OCI-LY7 (cell line): ENCODE results near the gene TXNDC11. TPM values are rescaled to one million over a fixed set of nuclear protein-coding genes. Genes with fewer than 3 reads are reported as not detected.
A peak's percentile ranks its signal among the peaks of the same experiment; 100 is the strongest.

Source experiments
- BruUV-seq: library from RNA; stranded (reverse); fragments of 400-500 nt; replicated peaks from 2 replicates; lab custom pipeline; 2021; lab: Mats Ljungman, UMichigan
- CTCF ChIA-PET: fragments of 300-600 bp; sonication (Branson Sonifier 250); formaldehyde crosslinking; loops from one replicate; lab custom pipeline; 2022; ENCODE audit warnings: antibody characterized with exemption; ENCODE audit not compliant: unreplicated experiment; lab: Charles Lee
- POLR2A ChIA-PET: fragments of 300-600 bp; sonication (Branson Sonifier 250); formaldehyde crosslinking; loops from one replicate; lab custom pipeline; 2022; ENCODE audit warnings: antibody characterized with exemption; lab: Charles Lee
- DNase-seq: peaks from one replicate; pipeline ENCODE4 v3.0.0-alpha.2; 2015; ENCODE audit warnings: low spot score
- H2AFZ ChIP-seq: fragments of 200-600 bp; sonication (generic), shearing (Covaris generic); 2 replicates; pipeline ENCODE4 v1.6.1; 2014; ENCODE audit warnings: mild to moderate bottlenecking, antibody characterized with exemption, low read length, moderate library complexity
- H3K27ac ChIP-seq: fragments of 200-600 bp; sonication (generic); 2 replicates; pipeline ENCODE4 v1.5.1; 2014; ENCODE audit warnings: mixed run types, low read depth, mild to moderate bottlenecking, moderate library complexity, low read length, inconsistent platforms; ENCODE audit not compliant: poor library complexity, severe bottlenecking
- H3K36me3 ChIP-seq: fragments of 200-600 bp; sonication (generic); 2 replicates; pipeline ENCODE4 v1.6.1; 2014; ENCODE audit warnings: mild to moderate bottlenecking, antibody characterized with exemption, low read length, moderate library complexity, mixed read lengths; ENCODE audit not compliant: insufficient read depth
- H3K4me1 ChIP-seq: fragments of 200-600 bp; sonication (generic); 2 replicates; pipeline ENCODE4 v1.5.1; 2014; ENCODE audit warnings: mild to moderate bottlenecking, low read length; ENCODE audit not compliant: insufficient read depth, poor library complexity, severe bottlenecking
- H3K4me2 ChIP-seq: fragments of 200-600 bp; sonication (generic); 2 replicates; pipeline ENCODE4 v1.6.1; 2014; ENCODE audit warnings: mild to moderate bottlenecking, low read length
- H3K4me3 ChIP-seq: fragments of 200-600 bp; sonication (generic); 2 replicates; pipeline ENCODE4 v1.5.1; 2014; ENCODE audit warnings: mild to moderate bottlenecking, low read depth, low read length; ENCODE audit not compliant: poor library complexity, severe bottlenecking
- H3K79me2 ChIP-seq: fragments of 200-600 bp; sonication (generic); 2 replicates; pipeline ENCODE4 v1.6.1; 2016; ENCODE audit warnings: low read depth, mild to moderate bottlenecking, low read length, moderate library complexity, mixed read lengths; ENCODE audit not compliant: insufficient read depth
- H3K9me2 ChIP-seq: fragments of 200-600 bp; sonication (generic); 2 replicates; pipeline ENCODE4 v1.6.1; 2016; ENCODE audit warnings: mild to moderate bottlenecking, low read length, mixed read lengths; ENCODE audit not compliant: insufficient read depth
- H3K9me3 ChIP-seq: fragments of 200-600 bp; sonication (generic); 2 replicates; pipeline ENCODE4 v1.6.1; 2014; ENCODE audit warnings: mild to moderate bottlenecking, mixed run types, low read length, mixed read lengths
- H4K20me1 ChIP-seq: fragments of 200-600 bp; sonication (generic); 2 replicates; pipeline ENCODE4 v1.6.1; 2014; ENCODE audit warnings: mild to moderate bottlenecking, antibody characterized with exemption, low read length, moderate library complexity, mixed read lengths; ENCODE audit not compliant: insufficient read depth
- CTCF ChIP-seq: fragments of 200-600 bp; sonication (generic); conservative IDR thresholded peaks from 2 replicates; pipeline ENCODE4 v1.5.1; 2014; ENCODE audit warnings: mild to moderate bottlenecking, antibody characterized with exemption, low read length, moderate library complexity, mixed read lengths
- EZH2phosphoT487 ChIP-seq: fragments of 200-600 bp; sonication (generic); IDR thresholded peaks from 2 replicates; pipeline ENCODE4 v1.6.1; 2018; ENCODE audit warnings: low read depth, borderline replicate concordance, mild to moderate bottlenecking, mixed run types, antibody characterized with exemption, low read length, moderate library complexity, mixed read lengths
- intact Hi-C: fragments of 100-400 bp; cut with micrococcal nuclease; formaldehyde crosslinking; loops from one replicate; pipeline ENCODE4 v1.10.0; 2022; ENCODE audit not compliant: unreplicated experiment
- total RNA-seq, 2 experiments: library from RNA; depleted of rRNA in 1 of 2; stranded (reverse); fragments of >200 nt in 1 of 2; shearing (Covaris generic) in 1 of 2; gene quantifications; 2 replicates each; pipeline ENCODE4 v1.2.3, GENCODE V29; 2014 to 2022

TXNDC11 gene
- total RNA-seq, 2 experiments from 2014 or later: 88.6 to 96.0 TPM

GRCh38 chr16:11736903-11737302, 5.8 kb downstream of the TXNDC11 start:
- Histone ChIP-seq H3K4me2 (no peak overlapping the region), H3K27ac (no peak overlapping the region), H3K79me2 (peaks cover 62% of the 10 kb centered on the region), H3K36me3 (peaks cover 77% of the 10 kb centered on the region), H3K4me1 (peaks cover 89% of the 10 kb centered on the region), H3K4me3 (no peak overlapping the region), H3K9me2 (no peaks in the 10 kb centered on the region), H4K20me1 (peaks cover 16% of the 10 kb centered on the region; the same call in 1 of the 2 replicates), H2AFZ (no peak overlapping the region), H3K9me3 (no peaks in the 10 kb centered on the region)
- intact Hi-C loops: no loop called here
- DNase-seq: no peak
- BruUV-seq: no TSS peak
- CTCF ChIA-PET: no interaction called here
- no peak for TF ChIP-seq CTCF
- POLR2A ChIA-PET: interaction anchor here (0.7 to 1.7 kb wide), 6 partner anchors 18 to 191 kb away, joined by 3 to 10 read pairs (median 5); partner anchors contain the start of gene ZC3H7A

GRCh38 chr16:11735787-11736186, 6.9 kb downstream of the TXNDC11 start:
- Histone ChIP-seq H3K27ac (peak overlapping the region; percentile 85), H3K9me3 (no peaks in the 10 kb centered on the region), H2AFZ (no peak overlapping the region), H4K20me1 (peaks cover 9% of the 10 kb centered on the region; the same call in 1 of the 2 replicates), H3K4me1 (peaks cover 86% of the 10 kb centered on the region), H3K9me2 (no peaks in the 10 kb centered on the region), H3K4me3 (no peak overlapping the region), H3K79me2 (peaks cover 51% of the 10 kb centered on the region), H3K4me2 (peak overlapping the region; percentile 57; the same call in 1 of the 2 replicates), H3K36me3 (peaks cover 89% of the 10 kb centered on the region)
- TF ChIP-seq CTCF (no peak), EZH2phosphoT487 (no peak)
- ChIA-PET CTCF (no interaction called here), POLR2A (interaction anchor here (0.8 to 1.8 kb wide), 7 partner anchors 12 to 74 kb away, joined by 3 to 10 read pairs (median 5); no protein-coding TSS in a partner anchor)
- BruUV-seq: no TSS peak
- DNase-seq: no peak
- intact Hi-C loops: no loop called here

GRCh38 chr16:11734653-11735043, 8.0 kb downstream of the TXNDC11 start:
- TF ChIP-seq CTCF (no peak), EZH2phosphoT487 (no peak)
- peak overlapping the region; percentile 85 for H3K27ac ChIP-seq
- peaks cover 39% of the 10 kb centered on the region for H3K79me2 ChIP-seq
- H3K9me3 ChIP-seq: no peaks in the 10 kb centered on the region
- no peak for DNase-seq
- POLR2A ChIA-PET: interaction anchor here (0.6 to 1.8 kb wide), 11 partner anchors 9 to 597 kb away, joined by 3 to 9 read pairs (median 3); partner anchors contain the start of gene ZC3H7A
- H3K9me2 ChIP-seq: no peaks in the 10 kb centered on the region
- no TSS peak for BruUV-seq
- H3K4me1 ChIP-seq: peaks cover 75% of the 10 kb centered on the region
- H3K4me2 ChIP-seq: peak overlapping the region; percentile 57
- no peak overlapping the region for H2AFZ ChIP-seq
- CTCF ChIA-PET: no interaction called here
- H3K36me3 ChIP-seq: peaks cover 98% of the 10 kb centered on the region
- peaks cover 5% of the 10 kb centered on the region; the same call in 1 of the 2 replicates for H4K20me1 ChIP-seq
- peak overlapping the region; percentile 30 for H3K4me3 ChIP-seq
- intact Hi-C loops: no loop called here
